ENCODE results near the gene FRS2. TPM values are rescaled to one million over a fixed set of nuclear protein-coding genes. Genes with fewer than 3 reads are reported as not detected.

FRS2 gene
- total RNA-seq, 4 donors from 2014 or later = 16.7 to 48.6 (median 25.3) TPM

DNA sequence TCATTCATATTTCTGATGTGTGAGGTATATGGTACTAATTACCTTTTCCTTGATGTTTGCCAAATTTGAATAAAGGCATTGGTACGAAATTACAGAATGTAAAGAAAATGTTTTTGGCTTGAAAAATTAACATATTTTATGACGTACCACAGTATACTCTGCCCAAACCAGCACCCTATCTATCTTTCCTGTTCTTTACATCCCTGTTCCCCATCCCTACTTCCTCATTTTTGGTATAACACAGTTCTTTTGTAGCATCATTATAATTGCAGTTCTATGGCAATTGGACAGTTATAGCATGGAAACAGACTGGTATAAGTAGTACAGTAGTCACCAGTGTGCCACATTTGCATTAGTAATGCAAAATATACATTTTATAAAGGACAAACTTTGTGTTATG, 108.1 kb downstream of the FRS2 start:
- no peak for TF ChIP-seq POLR2A (IDR thresholded peaks at IDR 0.05)
- TF ChIP-seq, protein P1, sequence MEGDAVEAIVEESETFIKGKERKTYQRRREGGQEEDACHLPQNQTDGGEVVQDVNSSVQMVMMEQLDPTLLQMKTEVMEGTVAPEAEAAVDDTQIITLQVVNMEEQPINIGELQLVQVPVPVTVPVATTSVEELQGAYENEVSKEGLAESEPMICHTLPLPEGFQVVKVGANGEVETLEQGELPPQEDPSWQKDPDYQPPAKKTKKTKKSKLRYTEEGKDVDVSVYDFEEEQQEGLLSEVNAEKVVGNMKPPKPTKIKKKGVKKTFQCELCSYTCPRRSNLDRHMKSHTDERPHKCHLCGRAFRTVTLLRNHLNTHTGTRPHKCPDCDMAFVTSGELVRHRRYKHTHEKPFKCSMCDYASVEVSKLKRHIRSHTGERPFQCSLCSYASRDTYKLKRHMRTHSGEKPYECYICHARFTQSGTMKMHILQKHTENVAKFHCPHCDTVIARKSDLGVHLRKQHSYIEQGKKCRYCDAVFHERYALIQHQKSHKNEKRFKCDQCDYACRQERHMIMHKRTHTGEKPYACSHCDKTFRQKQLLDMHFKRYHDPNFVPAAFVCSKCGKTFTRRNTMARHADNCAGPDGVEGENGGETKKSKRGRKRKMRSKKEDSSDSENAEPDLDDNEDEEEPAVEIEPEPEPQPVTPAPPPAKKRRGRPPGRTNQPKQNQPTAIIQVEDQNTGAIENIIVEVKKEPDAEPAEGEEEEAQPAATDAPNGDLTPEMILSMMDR (IDR thresholded peaks at IDR 0.05) = no peak
- no peak for TF ChIP-seq EP300 (IDR thresholded peaks at IDR 0.05; ENCODE audit: low read depth)
- TF ChIP-seq POLR2AphosphoS5 (IDR thresholded peaks at IDR 0.05) = no peak
- WGBS, 2 donors (ENCODE audit: low coverage in 1 of 2) = 81 to 82% methylated on average over 2 of the region's 2 CpGs
- intact Hi-C loops (cut with DNase I; ENCODE audit: low total_unique reads) (no loop called here), in situ Hi-C loops (cut with MboI; ENCODE audit: low pct_ligation_motif_present in 1 of 4, low pct_unique_long_range_greater_than_20kb in 1 of 4, low sequenced_read_pairs in 3 of 4) (loop anchor here in 1 of 4 donors (10.0 kb wide), 1 partner anchor 283 kb away; no protein-coding TSS in a partner anchor)
- no peak overlapping the region for H3K27ac ChIP-seq
- no peaks in the 10 kb centered on the region for H3K9me3 ChIP-seq
- no peak overlapping the region for H3K4me3 ChIP-seq
- no peaks in the 10 kb centered on the region for H3K4me1 ChIP-seq
- no peak for DNase-seq
- H3K36me3 ChIP-seq = peaks cover 0 to 22% (median 4%) of the 10 kb centered on the region in 4 donors
- no peaks in the 10 kb centered on the region for H3K27me3 ChIP-seq

DNA sequence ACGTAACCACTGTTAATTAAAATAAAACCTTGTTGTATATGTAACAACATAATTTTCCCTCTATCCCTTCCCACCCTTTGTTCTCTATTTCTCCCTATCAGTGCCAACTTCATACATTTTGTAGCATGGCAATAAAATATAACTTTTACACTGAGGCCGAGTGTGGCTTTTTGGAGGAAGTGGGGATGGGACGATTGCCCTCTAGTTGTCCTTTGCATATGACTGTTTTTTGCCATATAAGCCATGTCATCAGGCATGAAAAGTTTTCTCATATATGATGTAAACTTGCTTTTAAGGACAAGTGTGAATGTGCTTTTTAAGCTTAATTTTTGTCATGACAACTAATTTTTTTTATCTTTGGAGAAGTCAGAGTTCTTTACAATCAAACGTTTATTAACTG, 108.8 kb downstream of the FRS2 start:
- peaks cover 0 to 15% (median 4%) of the 10 kb centered on the region in 4 donors for H3K36me3 ChIP-seq
- no peak overlapping the region for H3K4me3 ChIP-seq
- no peaks in the 10 kb centered on the region for H3K27me3 ChIP-seq
- no peak overlapping the region for H3K27ac ChIP-seq
- no peak for DNase-seq
- TF ChIP-seq, protein P1 (IDR thresholded peaks at IDR 0.05) = no peak
- TF ChIP-seq EP300 (IDR thresholded peaks at IDR 0.05; ENCODE audit: low read depth) (no peak), POLR2AphosphoS5 (IDR thresholded peaks at IDR 0.05) (no peak), POLR2A (IDR thresholded peaks at IDR 0.05) (no peak)
- WGBS, 2 donors (ENCODE audit: low coverage in 1 of 2) = 53 to 55% methylated on average over 4 of the region's 4 CpGs
- intact Hi-C loops (cut with DNase I; ENCODE audit: low total_unique reads) (no loop called here), in situ Hi-C loops (cut with MboI; ENCODE audit: low pct_ligation_motif_present in 1 of 4, low pct_unique_long_range_greater_than_20kb in 1 of 4, low sequenced_read_pairs in 3 of 4) (loop anchor here in 1 of 4 donors (10.0 kb wide), 1 partner anchor 284 kb away; no protein-coding TSS in a partner anchor)
- H3K9me3 ChIP-seq = no peaks in the 10 kb centered on the region
- no peaks in the 10 kb centered on the region for H3K4me1 ChIP-seq

DNA sequence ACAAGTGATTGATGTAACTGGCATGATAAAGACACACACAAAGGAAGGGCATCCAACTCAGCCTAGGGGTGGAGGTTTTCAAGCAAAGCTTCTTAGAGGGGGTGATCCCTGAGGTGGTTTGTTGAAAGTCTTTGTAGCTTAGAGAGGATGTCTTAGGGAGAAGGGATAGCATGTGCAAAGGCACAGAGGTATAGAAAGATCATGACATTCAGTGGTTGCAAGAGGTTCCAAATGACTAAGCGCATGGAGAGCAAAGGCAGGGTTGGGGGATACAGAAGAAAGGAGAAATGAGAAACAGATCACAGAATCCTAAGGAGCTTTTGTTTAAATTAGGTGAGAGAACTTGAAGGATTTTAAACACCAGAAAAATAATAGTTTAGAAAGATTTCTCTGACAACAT, 109.9 kb downstream of the FRS2 start:
- in situ Hi-C loops (cut with MboI; ENCODE audit: low pct_ligation_motif_present in 1 of 4, low pct_unique_long_range_greater_than_20kb in 1 of 4, low sequenced_read_pairs in 3 of 4) (no loop called here), intact Hi-C loops (cut with DNase I; ENCODE audit: low total_unique reads) (loop anchor here (10.0 kb wide), 1 partner anchor 225 kb away; the partner anchor contains the start of gene YEATS4)
- WGBS, 2 donors (ENCODE audit: low coverage in 1 of 2) = 89 to 100% methylated on average over 1 of the region's 1 CpG

DNA sequence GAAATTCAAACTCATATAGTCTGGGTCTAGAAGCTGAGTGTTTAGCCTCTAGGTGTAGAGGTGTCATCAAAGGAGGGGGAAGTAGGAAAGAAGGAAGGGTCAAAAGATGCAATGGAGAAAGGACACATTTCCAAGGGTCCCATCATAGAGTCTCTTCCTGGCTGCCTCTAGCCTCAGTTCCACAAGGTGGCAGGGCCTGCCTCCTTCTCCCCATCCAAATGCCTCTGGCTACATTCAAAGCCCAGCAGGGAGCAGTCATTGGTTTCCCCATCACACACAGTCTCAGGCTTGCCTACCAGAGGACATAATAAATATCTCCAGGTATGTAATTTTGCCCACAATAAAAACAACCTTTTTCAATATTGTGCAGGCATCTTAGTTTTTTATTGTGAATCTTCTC, 113.0 kb downstream of the FRS2 start:
- H3K27me3 ChIP-seq = no peaks in the 10 kb centered on the region
- H3K36me3 ChIP-seq = peaks cover 0 to 12% (median 3%) of the 10 kb centered on the region in 4 donors
- no peak overlapping the region for H3K4me3 ChIP-seq
- TF ChIP-seq POLR2A (IDR thresholded peaks at IDR 0.05) (no peak), POLR2AphosphoS5 (IDR thresholded peaks at IDR 0.05) (no peak), EP300 (IDR thresholded peaks at IDR 0.05; ENCODE audit: low read depth) (no peak)
- TF ChIP-seq, protein P1 (IDR thresholded peaks at IDR 0.05) = no peak
- DNase-seq = no peak
- H3K27ac ChIP-seq = no peak overlapping the region
- H3K4me1 ChIP-seq = peaks cover 0 to 16% (median 10%) of the 10 kb centered on the region in 4 donors
- H3K9me3 ChIP-seq = no peaks in the 10 kb centered on the region
- in situ Hi-C loops (cut with MboI; ENCODE audit: low pct_ligation_motif_present in 1 of 4, low pct_unique_long_range_greater_than_20kb in 1 of 4, low sequenced_read_pairs in 3 of 4) = no loop called here
- intact Hi-C loops (cut with DNase I; ENCODE audit: low total_unique reads) = loop anchor here (10.0 kb wide), 1 partner anchor 228 kb away; the partner anchor contains the start of gene YEATS4

More for the DNA sequence above, 109.9 kb downstream of the FRS2 start:
- Histone ChIP-seq H3K4me1 (peaks cover 0 to 6% (median 0%) of the 10 kb centered on the region in 4 donors), H3K36me3 (peaks cover 0 to 4% (median 0%) of the 10 kb centered on the region in 4 donors), H3K9me3 (no peaks in the 10 kb centered on the region), H3K4me3 (no peak overlapping the region), H3K27ac (no peak overlapping the region), H3K27me3 (no peaks in the 10 kb centered on the region)
- TF ChIP-seq POLR2AphosphoS5 (IDR thresholded peaks at IDR 0.05) = no peak
- TF ChIP-seq POLR2A (IDR thresholded peaks at IDR 0.05) = no peak
- TF ChIP-seq, protein P1 (IDR thresholded peaks at IDR 0.05) = no peak
- TF ChIP-seq EP300 (IDR thresholded peaks at IDR 0.05; ENCODE audit: low read depth) = no peak
- DNase-seq = no peak
